DND-41 (cell line): ENCODE measurements around the gene HLA-B.
A peak's percentile ranks its signal among the peaks of the same experiment; 100 is the strongest.
"Not testable (repeated sequence)": the region's sequence is repeated elsewhere in the genome, so short reads cannot be mapped to it uniquely, and the experiment has no call there.

Experiments used
- ATAC-seq: fragments of 200-7000 bp; cut with Tn5 transposase; 3 replicates; pipeline ENCODE4 v1.9.1; 2021; ENCODE audit warnings: low read depth; ENCODE audit not compliant: insufficient read depth
- DNase-seq: peaks from one replicate; pipeline ENCODE4 v3.0.0-alpha.2; 2020
- H2AFZ ChIP-seq: 2 replicates; pipeline ENCODE4 v1.6.0; 2012; ENCODE audit warnings: low read depth, low read length
- H3K27ac ChIP-seq: 2 replicates; pipeline ENCODE4 v1.5.1; 2012; ENCODE audit warnings: low read length, inconsistent platforms
- H3K27me3 ChIP-seq: fragments of 200-600 bp; sonication (generic); 2 replicates; pipeline ENCODE4 v1.6.0; 2012; ENCODE audit warnings: low read length, mild to moderate bottlenecking, inconsistent platforms; ENCODE audit not compliant: insufficient read depth, poor library complexity
- H3K36me3 ChIP-seq: 2 replicates; pipeline ENCODE4 v1.5.1; 2012; ENCODE audit warnings: low read length, inconsistent platforms; ENCODE audit not compliant: insufficient read depth
- H3K4me1 ChIP-seq: 2 replicates; pipeline ENCODE4 v1.5.1; 2012; ENCODE audit warnings: mild to moderate bottlenecking, low read length; ENCODE audit not compliant: insufficient read depth
- H3K4me2 ChIP-seq: 2 replicates; pipeline ENCODE4 v1.6.0; 2012; ENCODE audit warnings: mild to moderate bottlenecking, moderate library complexity, low read length, inconsistent platforms; ENCODE audit not compliant: insufficient read depth
- H3K4me3 ChIP-seq, 2 experiments: fragments of 200-600 bp in 1 of 2; shearing (Covaris generic) in 1 of 2; 2 replicates each; pipeline ENCODE4 v1.5.1; 2012 to 2016; ENCODE audit warnings: inconsistent platforms in 2 of 2, low read length in 2 of 2, mild to moderate bottlenecking in 2 of 2, low read depth in 1 of 2, moderate library complexity in 1 of 2
- H3K79me2 ChIP-seq: 2 replicates; pipeline ENCODE4 v1.6.0; 2012; ENCODE audit warnings: low read length, inconsistent platforms; ENCODE audit not compliant: insufficient read depth
- H3K9ac ChIP-seq: 2 replicates; pipeline ENCODE4 v1.6.0; 2012; ENCODE audit warnings: low read depth, mild to moderate bottlenecking, inconsistent platforms, low read length, moderate library complexity
- H3K9me3 ChIP-seq: 2 replicates; pipeline ENCODE4 v1.5.1; 2012; ENCODE audit warnings: low read length, moderate library complexity, mild to moderate bottlenecking, inconsistent platforms; ENCODE audit not compliant: insufficient read depth, severe bottlenecking
- H4K20me1 ChIP-seq: 2 replicates; pipeline ENCODE4 v1.6.0; 2012; ENCODE audit warnings: low read length; ENCODE audit not compliant: insufficient read depth
- EZH2 ChIP-seq: IDR thresholded peaks from 3 replicates; pipeline ENCODE4 v1.6.1; 2012; ENCODE audit warnings: borderline replicate concordance, low read depth, mild to moderate bottlenecking, moderate library complexity, low read length, inconsistent platforms; ENCODE audit not compliant: severe bottlenecking
- TF ChIP-seq, protein P1 (sequence below): IDR thresholded peaks from 2 replicates; pipeline ENCODE4 v1.5.1; 2012; ENCODE audit warnings: borderline replicate concordance, low read length, moderate library complexity, mild to moderate bottlenecking; ENCODE audit not compliant: poor library complexity, severe bottlenecking; ENCODE audit errors: extremely low read depth

The HLA-B gene

GRCh38 chr6:31378062-31378720, 21.2 kb upstream of the HLA-B start:
- Histone ChIP-seq H3K4me3 (no peak overlapping the region), H2AFZ (no peak overlapping the region), H3K27ac (no peak overlapping the region), H3K27me3 (peaks cover 25% of the 10 kb centered on the region), H3K9me3 (no peaks in the 10 kb centered on the region), H3K9ac (no peak overlapping the region), H4K20me1 (0 out of 2 replicates have a peak, but pooled peaks cover 2% of the 10 kb centered on the region), H3K4me1 (no peaks in the 10 kb centered on the region), H3K36me3 (no peaks in the 10 kb centered on the region), H3K79me2 (no peaks in the 10 kb centered on the region), H3K4me2 (no peak overlapping the region)
- no peak for DNase-seq
- no peak for ATAC-seq
- TF ChIP-seq, protein P1, sequence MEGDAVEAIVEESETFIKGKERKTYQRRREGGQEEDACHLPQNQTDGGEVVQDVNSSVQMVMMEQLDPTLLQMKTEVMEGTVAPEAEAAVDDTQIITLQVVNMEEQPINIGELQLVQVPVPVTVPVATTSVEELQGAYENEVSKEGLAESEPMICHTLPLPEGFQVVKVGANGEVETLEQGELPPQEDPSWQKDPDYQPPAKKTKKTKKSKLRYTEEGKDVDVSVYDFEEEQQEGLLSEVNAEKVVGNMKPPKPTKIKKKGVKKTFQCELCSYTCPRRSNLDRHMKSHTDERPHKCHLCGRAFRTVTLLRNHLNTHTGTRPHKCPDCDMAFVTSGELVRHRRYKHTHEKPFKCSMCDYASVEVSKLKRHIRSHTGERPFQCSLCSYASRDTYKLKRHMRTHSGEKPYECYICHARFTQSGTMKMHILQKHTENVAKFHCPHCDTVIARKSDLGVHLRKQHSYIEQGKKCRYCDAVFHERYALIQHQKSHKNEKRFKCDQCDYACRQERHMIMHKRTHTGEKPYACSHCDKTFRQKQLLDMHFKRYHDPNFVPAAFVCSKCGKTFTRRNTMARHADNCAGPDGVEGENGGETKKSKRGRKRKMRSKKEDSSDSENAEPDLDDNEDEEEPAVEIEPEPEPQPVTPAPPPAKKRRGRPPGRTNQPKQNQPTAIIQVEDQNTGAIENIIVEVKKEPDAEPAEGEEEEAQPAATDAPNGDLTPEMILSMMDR: no peak
- TF ChIP-seq EZH2: no peak

DNA sequence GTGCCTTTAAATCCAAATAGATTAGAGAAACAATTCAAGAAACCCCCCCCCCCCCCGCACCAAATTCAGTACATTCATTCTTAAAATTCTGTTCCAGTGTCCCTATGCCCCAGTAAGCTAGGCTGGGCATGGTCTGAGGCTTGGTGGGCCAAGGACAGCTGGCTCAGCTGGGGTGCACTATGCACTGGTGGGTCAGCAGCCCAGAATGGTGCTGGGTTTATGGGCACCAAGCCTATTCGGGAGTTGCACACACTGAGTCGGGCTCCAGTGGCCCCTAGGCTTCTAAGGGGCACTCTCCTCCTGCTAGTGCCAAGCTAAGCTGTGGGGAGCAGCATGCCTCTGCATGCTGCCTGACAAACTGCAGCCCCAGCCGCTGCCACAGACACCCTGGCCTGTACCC, 20.1 kb upstream of the HLA-B start:
- Histone ChIP-seq H3K79me2 (no peaks in the 10 kb centered on the region), H3K9me3 (no peaks in the 10 kb centered on the region), H3K4me3 (no peak overlapping the region), H3K27ac (no peak overlapping the region), H3K9ac (no peak overlapping the region), H3K36me3 (no peaks in the 10 kb centered on the region), H3K27me3 (peaks cover 18% of the 10 kb centered on the region), H4K20me1 (0 out of 2 replicates have a peak, but pooled peaks cover 2% of the 10 kb centered on the region), H2AFZ (no peak overlapping the region), H3K4me2 (no peak overlapping the region), H3K4me1 (no peaks in the 10 kb centered on the region)
- no peak for ATAC-seq
- no peak for TF ChIP-seq EZH2
- TF ChIP-seq, protein P1: no peak
- DNase-seq: no peak

- H3K4me1 ChIP-seq: no peaks in the 10 kb centered on the region
- no peak overlapping the region for H3K27ac ChIP-seq
- no peak overlapping the region for H3K9ac ChIP-seq
- H3K4me2 ChIP-seq: no peak overlapping the region
- TF ChIP-seq EZH2: no peak
- TF ChIP-seq, protein P1: no peak
- DNase-seq (no peak), ATAC-seq (no peak)
- no peak overlapping the region for H2AFZ ChIP-seq
- H4K20me1 ChIP-seq: 0 out of 2 replicates have a peak, but pooled peaks cover 2% of the 10 kb centered on the region
- no peaks in the 10 kb centered on the region for H3K9me3 ChIP-seq
- no peaks in the 10 kb centered on the region for H3K36me3 ChIP-seq
- no peaks in the 10 kb centered on the region for H3K79me2 ChIP-seq
- H3K4me3 ChIP-seq: no peak overlapping the region
- H3K27me3 ChIP-seq: peaks cover 16% of the 10 kb centered on the region
These were observed 18.7 kb upstream of the HLA-B start for GRCh38 chr6:31375699-31376098.

DNA sequence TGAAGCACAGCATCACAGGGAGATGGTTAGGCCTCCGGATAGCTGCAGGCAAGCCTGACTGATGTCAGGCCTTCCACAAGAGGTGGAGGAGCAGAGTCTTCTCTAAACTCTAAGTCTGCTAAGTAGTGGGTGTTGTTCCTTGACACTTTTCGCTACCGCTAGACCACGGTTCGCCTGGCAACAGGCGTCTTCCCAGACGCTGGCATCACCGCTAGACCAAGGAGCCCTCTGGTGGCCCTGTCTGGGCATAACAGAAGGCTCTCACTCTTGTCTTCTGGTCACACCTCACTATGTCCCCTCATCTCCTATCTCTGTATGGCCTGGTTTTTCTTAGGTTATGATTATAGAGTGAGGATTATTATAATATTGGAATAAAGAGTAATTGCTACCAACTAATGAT, 17.1 kb upstream of the HLA-B start:
- not testable (repeated sequence) for H3K9me3 ChIP-seq, H3K4me3 ChIP-seq, H3K27ac ChIP-seq, DNase-seq, H3K4me1 ChIP-seq, ATAC-seq, H3K9ac ChIP-seq, H2AFZ ChIP-seq, H3K4me2 ChIP-seq, H4K20me1 ChIP-seq, H3K36me3 ChIP-seq, H3K79me2 ChIP-seq
- H3K27me3 ChIP-seq: peaks cover 12% of the 10 kb centered on the region
- TF ChIP-seq, protein P1: peak; percentile 25
